Ascending aorta (tissue), 2 donors: ENCODE data around the gene RTKN2. TPM values are rescaled to one million over a fixed set of nuclear protein-coding genes. Genes with fewer than 3 reads are reported as not detected.

Source experiments
- DNase-seq, 2 donors: peaks; one replicate each; pipeline ENCODE4 v3.0.0-alpha.2; 2019; ENCODE audit warnings: low spot score in 2 of 2
- H3K27ac ChIP-seq, 2 donors: fragments of 200-600 bp; sonication (generic); one replicate each; pipeline ENCODE4 v1.5.1; 2016 to 2017; ENCODE audit warnings: mild to moderate bottlenecking in 1 of 2
- H3K27me3 ChIP-seq: fragments of 200-600 bp; sonication (generic); one replicate; pipeline ENCODE4 v1.5.1; 2017
- H3K36me3 ChIP-seq, 2 donors: fragments of 200-600 bp; sonication (generic); one replicate each; pipeline ENCODE4 v1.5.1; 2016
- H3K4me1 ChIP-seq, 2 donors: fragments of 200-600 bp; sonication (generic); one replicate each; pipeline ENCODE4 v1.5.1; 2016 to 2017; ENCODE audit warnings: mild to moderate bottlenecking in 1 of 2
- H3K4me3 ChIP-seq, 2 donors: fragments of 200-600 bp; sonication (generic); one replicate each; pipeline ENCODE4 v1.5.1; 2016 to 2017; ENCODE audit warnings: mild to moderate bottlenecking in 1 of 2
- H3K9me3 ChIP-seq, 2 donors: fragments of 200-600 bp; sonication (generic); one replicate each; pipeline ENCODE4 v1.5.1; 2016
- CTCF ChIP-seq, 3 experiments: fragments of 200-600 bp in 2 of 3; fragments of 450-650 bp in 1 of 3; sonication (generic) in 2 of 3; IDR thresholded peaks; one replicate each; pipeline ENCODE4 v1.5.1; 2016 to 2019; ENCODE audit warnings: antibody characterized with exemption in 3 of 3, mild to moderate bottlenecking in 1 of 3, moderate library complexity in 1 of 3
- intact Hi-C: fragments of 100-400 bp; cut with DNase I; formaldehyde crosslinking; loops from one replicate; pipeline ENCODE4 v1.15.1; 2023
- total RNA-seq: library from RNA; depleted of rRNA; stranded (reverse); fragments of >200 nt; gene quantifications from one replicate; pipeline ENCODE4 v1.1.0, GENCODE V29; 2016

RTKN2 gene
- total RNA-seq, 1 donor from 2014 or later: not detected

DNA sequence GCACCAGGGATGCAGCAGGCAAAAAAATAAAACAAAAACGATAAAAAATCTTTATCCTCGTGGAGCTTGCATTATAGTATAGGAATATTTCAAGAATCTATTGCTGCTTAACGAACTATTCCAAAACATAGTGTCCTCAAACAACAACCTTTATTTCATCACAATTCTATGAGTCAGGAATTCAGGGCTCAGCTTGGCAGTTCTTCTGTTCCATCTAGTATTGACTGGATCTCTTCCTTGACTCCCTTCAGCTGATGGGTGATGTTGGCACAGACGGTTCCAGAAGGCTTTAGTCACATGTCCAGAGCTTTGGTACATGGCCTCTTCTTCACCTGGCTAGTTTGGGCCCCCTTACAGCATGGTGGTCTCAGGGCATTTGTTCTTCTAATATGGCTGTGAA lies 88.0 kb downstream of the RTKN2 start:
- TF ChIP-seq CTCF (IDR thresholded peaks at IDR 0.05): no peak
- Histone ChIP-seq H3K36me3 (no peaks in the 10 kb centered on the region), H3K4me3 (no peak overlapping the region), H3K27ac (no peak overlapping the region), H3K27me3 (no peaks in the 10 kb centered on the region), H3K4me1 (no peaks in the 10 kb centered on the region), H3K9me3 (peaks cover 0 to 5% of the 10 kb centered on the region in 2 donors)
- intact Hi-C loops: no loop called here
- DNase-seq: no peak

- DNase-seq: no peak
- peaks cover 0 to 5% of the 10 kb centered on the region in 2 donors for H3K9me3 ChIP-seq
- H3K4me3 ChIP-seq: no peak overlapping the region
- H3K27me3 ChIP-seq: no peaks in the 10 kb centered on the region
- intact Hi-C loops: no loop called here
- H3K4me1 ChIP-seq: no peaks in the 10 kb centered on the region
- no peak for TF ChIP-seq CTCF (IDR thresholded peaks at IDR 0.05)
- no peaks in the 10 kb centered on the region for H3K36me3 ChIP-seq
- H3K27ac ChIP-seq: no peak overlapping the region
Observed at GRCh38 chr10:62178568-62178967, 90.1 kb downstream of the RTKN2 start.

DNA sequence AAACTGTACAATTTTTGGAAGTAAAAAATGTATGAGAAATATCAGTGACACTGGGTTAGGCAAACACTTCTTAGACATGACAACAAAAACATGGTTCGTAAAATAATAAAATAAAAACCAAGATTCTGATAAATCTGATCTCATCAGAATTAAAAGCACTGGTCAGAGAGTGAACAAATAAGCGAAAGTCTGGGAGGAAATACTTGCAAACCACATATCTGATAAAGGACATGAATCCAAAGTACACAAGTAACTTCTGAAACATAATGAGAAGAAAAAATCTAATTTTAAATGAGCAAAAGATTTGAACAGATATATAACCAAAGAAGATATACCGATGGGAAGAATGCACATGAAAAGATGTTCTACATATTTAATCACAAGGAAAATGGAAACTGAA lies 91.5 kb downstream of the RTKN2 start:
- no peaks in the 10 kb centered on the region for H3K27me3 ChIP-seq
- H3K27ac ChIP-seq: no peak overlapping the region
- no peak for TF ChIP-seq CTCF (IDR thresholded peaks at IDR 0.05)
- peaks cover 0 to 5% of the 10 kb centered on the region in 2 donors for H3K9me3 ChIP-seq
- DNase-seq: no peak
- no peak overlapping the region for H3K4me3 ChIP-seq
- H3K36me3 ChIP-seq: no peaks in the 10 kb centered on the region
- intact Hi-C loops: no loop called here
- no peaks in the 10 kb centered on the region for H3K4me1 ChIP-seq

- Histone ChIP-seq H3K27ac (no peak overlapping the region), H3K9me3 (peaks cover 0 to 5% of the 10 kb centered on the region in 2 donors), H3K27me3 (no peaks in the 10 kb centered on the region), H3K4me3 (no peak overlapping the region), H3K4me1 (no peaks in the 10 kb centered on the region), H3K36me3 (no peaks in the 10 kb centered on the region)
- DNase-seq: no peak
- intact Hi-C loops: no loop called here
- no peak for TF ChIP-seq CTCF (IDR thresholded peaks at IDR 0.05)
Observed at GRCh38 chr10:62175251-62175650, 93.4 kb downstream of the RTKN2 start.

DNA sequence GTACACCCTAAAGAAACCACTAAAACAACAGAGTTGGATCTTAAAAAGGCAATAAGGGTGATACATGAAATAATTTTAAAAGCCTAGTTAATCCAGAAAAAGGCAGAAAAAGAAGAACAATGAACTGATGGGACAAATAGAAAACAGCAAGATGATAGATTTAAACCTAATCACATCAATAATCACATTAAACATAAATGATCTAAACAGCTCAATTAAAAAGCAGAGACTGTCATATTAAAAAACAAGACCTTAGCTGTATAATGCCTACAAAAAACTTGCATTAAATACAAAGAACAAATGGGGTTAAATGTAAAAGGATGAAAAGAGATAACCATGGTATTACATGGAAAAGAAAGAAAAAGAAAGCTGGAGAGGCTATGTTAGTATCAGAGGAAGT lies 96.2 kb downstream of the RTKN2 start:
- intact Hi-C loops: no loop called here
- no peaks in the 10 kb centered on the region for H3K27me3 ChIP-seq

More for the DNA sequence above, 96.2 kb downstream of the RTKN2 start:
- Histone ChIP-seq H3K4me3 (no peak overlapping the region), H3K27ac (no peak overlapping the region), H3K36me3 (no peaks in the 10 kb centered on the region), H3K4me1 (no peaks in the 10 kb centered on the region), H3K9me3 (no peaks in the 10 kb centered on the region)
- TF ChIP-seq CTCF (IDR thresholded peaks at IDR 0.05): no peak
- no peak for DNase-seq
